PC-3 (cell line): ENCODE data around the gene C1orf185.

ENCODE experiments used
- EZH2 ChIP-seq: fragments of 300-600 bp; sonication (generic); IDR thresholded peaks from one replicate; pipeline ENCODE4 v1.6.1; 2017; ENCODE audit warnings: antibody characterized with exemption, mild to moderate bottlenecking, low read length; ENCODE audit not compliant: unreplicated experiment
- TF ChIP-seq, protein P1 (sequence below): fragments of 300-600 bp; sonication (generic); conservative IDR thresholded peaks from 2 replicates; pipeline ENCODE4 v1.5.1; 2017; ENCODE audit warnings: antibody characterized with exemption, low read depth, mild to moderate bottlenecking, low read length

DNA sequence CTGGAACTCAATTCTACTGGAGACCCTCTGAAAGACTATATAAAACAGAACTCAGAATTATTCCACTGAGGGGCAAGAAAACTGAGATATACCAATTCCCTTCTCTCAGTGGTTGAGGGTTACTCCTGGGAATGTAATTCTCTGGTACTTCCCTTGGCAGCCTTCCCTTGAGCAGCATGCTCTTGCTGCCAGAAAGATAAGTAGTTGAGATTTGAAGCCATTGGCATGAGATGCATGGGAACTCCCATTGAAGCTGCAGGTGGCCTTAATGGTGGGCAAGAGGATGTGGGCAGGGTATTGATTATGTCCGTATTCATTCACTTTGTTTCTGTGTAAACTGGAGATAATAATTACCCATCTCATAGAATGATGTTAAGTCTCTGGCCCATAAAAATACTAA lies 28.6 kb upstream of the C1orf185 start:
- TF ChIP-seq, protein P1, sequence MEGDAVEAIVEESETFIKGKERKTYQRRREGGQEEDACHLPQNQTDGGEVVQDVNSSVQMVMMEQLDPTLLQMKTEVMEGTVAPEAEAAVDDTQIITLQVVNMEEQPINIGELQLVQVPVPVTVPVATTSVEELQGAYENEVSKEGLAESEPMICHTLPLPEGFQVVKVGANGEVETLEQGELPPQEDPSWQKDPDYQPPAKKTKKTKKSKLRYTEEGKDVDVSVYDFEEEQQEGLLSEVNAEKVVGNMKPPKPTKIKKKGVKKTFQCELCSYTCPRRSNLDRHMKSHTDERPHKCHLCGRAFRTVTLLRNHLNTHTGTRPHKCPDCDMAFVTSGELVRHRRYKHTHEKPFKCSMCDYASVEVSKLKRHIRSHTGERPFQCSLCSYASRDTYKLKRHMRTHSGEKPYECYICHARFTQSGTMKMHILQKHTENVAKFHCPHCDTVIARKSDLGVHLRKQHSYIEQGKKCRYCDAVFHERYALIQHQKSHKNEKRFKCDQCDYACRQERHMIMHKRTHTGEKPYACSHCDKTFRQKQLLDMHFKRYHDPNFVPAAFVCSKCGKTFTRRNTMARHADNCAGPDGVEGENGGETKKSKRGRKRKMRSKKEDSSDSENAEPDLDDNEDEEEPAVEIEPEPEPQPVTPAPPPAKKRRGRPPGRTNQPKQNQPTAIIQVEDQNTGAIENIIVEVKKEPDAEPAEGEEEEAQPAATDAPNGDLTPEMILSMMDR = no peak
- TF ChIP-seq EZH2 = no peak
